ENCODE data around the gene EDC3. TPM values are rescaled to one million over a fixed set of nuclear protein-coding genes. Genes with fewer than 3 reads are reported as not detected.

EDC3 gene
- total and polyA plus RNA-seq, 4 donors = 13.8 to 41.3 (median 28.0) TPM

- 81% methylated on average over 3 of the region's 4 CpGs for WGBS (ENCODE audit: insufficient coverage)
- no peak for DNase-seq (ENCODE audit: low read depth in 4 of 6, low spot score in 6 of 6)
- Histone ChIP-seq H3K27ac (ENCODE audit: low read depth, low read length) (peak overlapping the region; percentile 16), H3K27me3 (ENCODE audit: control insufficient read depth, insufficient read depth, low read length) (no peaks in the 10 kb centered on the region), H3K9me3 (ENCODE audit: control insufficient read depth, insufficient read depth, low read length) (no peaks in the 10 kb centered on the region), H3K4me3 (ENCODE audit: low read depth, low read length) (no peak overlapping the region), H3K4me1 (ENCODE audit: control insufficient read depth, insufficient read depth, low read length) (peaks cover 4% of the 10 kb centered on the region), H3K36me3 (ENCODE audit: control insufficient read depth, insufficient read depth, low read length) (peaks cover 31% of the 10 kb centered on the region)
Measured at GRCh38 chr15:74642348-74642733, 53.5 kb downstream of the EDC3 start.

- H3K4me1 ChIP-seq (ENCODE audit: control insufficient read depth, insufficient read depth, low read length) = peaks cover 4% of the 10 kb centered on the region
- no peaks in the 10 kb centered on the region for H3K27me3 ChIP-seq (ENCODE audit: control insufficient read depth, insufficient read depth, low read length)
- H3K9me3 ChIP-seq (ENCODE audit: control insufficient read depth, insufficient read depth, low read length) = no peaks in the 10 kb centered on the region
- no peak overlapping the region for H3K4me3 ChIP-seq (ENCODE audit: low read depth, low read length)
- WGBS (ENCODE audit: insufficient coverage) = no CpG with 5 or more reads among the region's 1 CpG
- no peak overlapping the region for H3K27ac ChIP-seq (ENCODE audit: low read depth, low read length)
- H3K36me3 ChIP-seq (ENCODE audit: control insufficient read depth, insufficient read depth, low read length) = peaks cover 39% of the 10 kb centered on the region
- DNase-seq (ENCODE audit: low read depth in 4 of 6, low spot score in 6 of 6) = no peak
Measured at GRCh38 chr15:74641151-74641550, 54.7 kb downstream of the EDC3 start.

- no peaks in the 10 kb centered on the region for H3K4me1 ChIP-seq (ENCODE audit: control insufficient read depth, insufficient read depth, low read length)
- H3K27ac ChIP-seq (ENCODE audit: low read depth, low read length) = no peak overlapping the region
- peaks cover 71% of the 10 kb centered on the region for H3K36me3 ChIP-seq (ENCODE audit: control insufficient read depth, insufficient read depth, low read length)
- no CpG with 5 or more reads among the region's 1 CpG for WGBS (ENCODE audit: insufficient coverage)
- H3K27me3 ChIP-seq (ENCODE audit: control insufficient read depth, insufficient read depth, low read length) = no peaks in the 10 kb centered on the region
- DNase-seq (ENCODE audit: low read depth in 4 of 6, low spot score in 6 of 6) = no peak
- H3K4me3 ChIP-seq (ENCODE audit: low read depth, low read length) = no peak overlapping the region
- no peaks in the 10 kb centered on the region for H3K9me3 ChIP-seq (ENCODE audit: control insufficient read depth, insufficient read depth, low read length)
Measured at GRCh38 chr15:74636984-74637383, 58.8 kb downstream of the EDC3 start.

- no peaks in the 10 kb centered on the region for H3K9me3 ChIP-seq (ENCODE audit: control insufficient read depth, insufficient read depth, low read length)
- H3K4me3 ChIP-seq (ENCODE audit: low read depth, low read length) = no peak overlapping the region
- H3K27ac ChIP-seq (ENCODE audit: low read depth, low read length) = no peak overlapping the region
- H3K4me1 ChIP-seq (ENCODE audit: control insufficient read depth, insufficient read depth, low read length) = peaks cover under 1% of the 10 kb centered on the region
- no peaks in the 10 kb centered on the region for H3K27me3 ChIP-seq (ENCODE audit: control insufficient read depth, insufficient read depth, low read length)
- peak in 5 of 6 donors; percentile 30 to 91 (median 48) for DNase-seq (ENCODE audit: low read depth in 4 of 6, low spot score in 6 of 6)
- peaks cover 88% of the 10 kb centered on the region for H3K36me3 ChIP-seq (ENCODE audit: control insufficient read depth, insufficient read depth, low read length)
- WGBS (ENCODE audit: insufficient coverage) = 35% methylated on average over 5 of the region's 5 CpGs
Measured at GRCh38 chr15:74635228-74635627, 60.6 kb downstream of the EDC3 start.

- Histone ChIP-seq H3K27me3 (ENCODE audit: control insufficient read depth, insufficient read depth, low read length) (no peaks in the 10 kb centered on the region), H3K4me1 (ENCODE audit: control insufficient read depth, insufficient read depth, low read length) (peaks cover 3% of the 10 kb centered on the region), H3K9me3 (ENCODE audit: control insufficient read depth, insufficient read depth, low read length) (no peaks in the 10 kb centered on the region), H3K36me3 (ENCODE audit: control insufficient read depth, insufficient read depth, low read length) (peaks cover 91% of the 10 kb centered on the region), H3K4me3 (ENCODE audit: low read depth, low read length) (no peak overlapping the region), H3K27ac (ENCODE audit: low read depth, low read length) (no peak overlapping the region)
- 66% methylated on average over 2 of the region's 2 CpGs for WGBS (ENCODE audit: insufficient coverage)
- DNase-seq (ENCODE audit: low read depth in 4 of 6, low spot score in 6 of 6) = no peak
Measured at GRCh38 chr15:74633781-74634180, 62.0 kb downstream of the EDC3 start.

- 94% methylated on average over 9 of the region's 9 CpGs for WGBS (ENCODE audit: insufficient coverage)
- H3K9me3 ChIP-seq (ENCODE audit: control insufficient read depth, insufficient read depth, low read length) = no peaks in the 10 kb centered on the region
- H3K27me3 ChIP-seq (ENCODE audit: control insufficient read depth, insufficient read depth, low read length) = no peaks in the 10 kb centered on the region
- peaks cover 3% of the 10 kb centered on the region for H3K4me1 ChIP-seq (ENCODE audit: control insufficient read depth, insufficient read depth, low read length)
- H3K36me3 ChIP-seq (ENCODE audit: control insufficient read depth, insufficient read depth, low read length) = peaks cover 93% of the 10 kb centered on the region
- H3K27ac ChIP-seq (ENCODE audit: low read depth, low read length) = no peak overlapping the region
- no peak overlapping the region for H3K4me3 ChIP-seq (ENCODE audit: low read depth, low read length)
- no peak for DNase-seq (ENCODE audit: low read depth in 4 of 6, low spot score in 6 of 6)
Measured at GRCh38 chr15:74632601-74633000, 63.2 kb downstream of the EDC3 start.

- WGBS (ENCODE audit: insufficient coverage) = 64% methylated on average over 6 of the region's 8 CpGs
- DNase-seq (ENCODE audit: low read depth in 4 of 6, low spot score in 6 of 6) = peak in 5 of 6 donors; percentile 38 to 80 (median 45)
- Histone ChIP-seq H3K27me3 (ENCODE audit: control insufficient read depth, insufficient read depth, low read length) (no peaks in the 10 kb centered on the region), H3K4me1 (ENCODE audit: control insufficient read depth, insufficient read depth, low read length) (peaks cover 6% of the 10 kb centered on the region), H3K9me3 (ENCODE audit: control insufficient read depth, insufficient read depth, low read length) (no peaks in the 10 kb centered on the region), H3K4me3 (ENCODE audit: low read depth, low read length) (no peak overlapping the region), H3K27ac (ENCODE audit: low read depth, low read length) (no peak overlapping the region), H3K36me3 (ENCODE audit: control insufficient read depth, insufficient read depth, low read length) (peaks cover 94% of the 10 kb centered on the region)
Measured at GRCh38 chr15:74631935-74632560, 63.8 kb downstream of the EDC3 start.

- 76% methylated on average over 3 of the region's 3 CpGs for WGBS (ENCODE audit: insufficient coverage)
- no peak for DNase-seq (ENCODE audit: low read depth in 4 of 6, low spot score in 6 of 6)
- Histone ChIP-seq H3K4me1 (ENCODE audit: control insufficient read depth, insufficient read depth, low read length) (peaks cover 7% of the 10 kb centered on the region), H3K9me3 (ENCODE audit: control insufficient read depth, insufficient read depth, low read length) (no peaks in the 10 kb centered on the region), H3K4me3 (ENCODE audit: low read depth, low read length) (no peak overlapping the region), H3K27me3 (ENCODE audit: control insufficient read depth, insufficient read depth, low read length) (no peaks in the 10 kb centered on the region), H3K27ac (ENCODE audit: low read depth, low read length) (no peak overlapping the region), H3K36me3 (ENCODE audit: control insufficient read depth, insufficient read depth, low read length) (peaks cover 96% of the 10 kb centered on the region)
Measured at GRCh38 chr15:74631408-74631807, 64.4 kb downstream of the EDC3 start.

GRCh38 chr15:74631087-74631385 lies 64.8 kb downstream of the EDC3 start:
- Histone ChIP-seq H3K4me3 (ENCODE audit: low read depth, low read length) (no peak overlapping the region), H3K36me3 (ENCODE audit: control insufficient read depth, insufficient read depth, low read length) (peaks cover 96% of the 10 kb centered on the region), H3K4me1 (ENCODE audit: control insufficient read depth, insufficient read depth, low read length) (peaks cover 7% of the 10 kb centered on the region), H3K27ac (ENCODE audit: low read depth, low read length) (no peak overlapping the region), H3K9me3 (ENCODE audit: control insufficient read depth, insufficient read depth, low read length) (no peaks in the 10 kb centered on the region), H3K27me3 (ENCODE audit: control insufficient read depth, insufficient read depth, low read length) (no peaks in the 10 kb centered on the region)
- no peak for DNase-seq (ENCODE audit: low read depth in 4 of 6, low spot score in 6 of 6)
- WGBS (ENCODE audit: insufficient coverage) = 83% methylated on average over 3 of the region's 3 CpGs

GRCh38 chr15:74630284-74631086 lies 65.3 kb downstream of the EDC3 start:
- WGBS (ENCODE audit: insufficient coverage) = 83% methylated on average over 6 of the region's 6 CpGs
- DNase-seq (ENCODE audit: low read depth in 4 of 6, low spot score in 6 of 6) = no peak
- no peaks in the 10 kb centered on the region for H3K27me3 ChIP-seq (ENCODE audit: control insufficient read depth, insufficient read depth, low read length)
- no peak overlapping the region for H3K4me3 ChIP-seq (ENCODE audit: low read depth, low read length)
- H3K4me1 ChIP-seq (ENCODE audit: control insufficient read depth, insufficient read depth, low read length) = peaks cover 7% of the 10 kb centered on the region
- H3K36me3 ChIP-seq (ENCODE audit: control insufficient read depth, insufficient read depth, low read length) = peaks cover 96% of the 10 kb centered on the region
- no peak overlapping the region for H3K27ac ChIP-seq (ENCODE audit: low read depth, low read length)
- H3K9me3 ChIP-seq (ENCODE audit: control insufficient read depth, insufficient read depth, low read length) = no peaks in the 10 kb centered on the region
